ENCODE results near the gene RAB29. TPM values are rescaled to one million over a fixed set of nuclear protein-coding genes. Genes with fewer than 3 reads are reported as not detected.
A peak's percentile ranks its signal among the peaks of the same experiment; 100 is the strongest.

The RAB29 gene
- total and polyA plus RNA-seq, 11 donors: 6.5 to 26.0 (median 15.1) TPM

DNA sequence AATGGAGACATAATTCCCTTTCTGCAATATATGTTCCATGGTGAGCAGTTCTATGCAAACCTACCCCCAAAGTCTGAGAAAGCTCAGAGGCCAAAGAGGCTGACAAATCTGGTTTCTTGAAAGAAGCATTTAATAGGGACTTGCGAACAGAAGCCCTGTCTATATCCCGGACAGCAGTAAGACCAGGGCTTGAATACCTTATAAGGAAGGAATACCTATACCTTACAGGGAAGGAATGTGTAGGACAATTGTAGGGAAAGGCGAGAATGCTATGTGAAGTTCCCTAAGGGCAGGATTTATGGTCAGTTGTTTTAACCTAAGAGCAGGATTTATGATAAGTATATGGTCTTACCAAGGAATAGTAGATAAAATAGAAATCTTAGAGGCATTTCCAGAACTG, 42.7 kb upstream of the RAB29 start:
- intact Hi-C loops (cut with DNase I): no loop called here
- ATAC-seq: no peak
- 93 to 97% (median 96%) methylated on average over 3 of the region's 3 CpGs for WGBS, 4 donors
- H3K4me3 ChIP-seq: no peak overlapping the region
- H3K36me3 ChIP-seq: no peaks in the 10 kb centered on the region
- DNase-seq: no peak
- H3K9me3 ChIP-seq: peaks cover 0 to 2% (median 0%) of the 10 kb centered on the region in 12 donors
- H3K4me1 ChIP-seq: peaks cover 0 to 13% (median 8%) of the 10 kb centered on the region in 12 donors
- H3K27me3 ChIP-seq: no peaks in the 10 kb centered on the region
- TF ChIP-seq, protein P1, sequence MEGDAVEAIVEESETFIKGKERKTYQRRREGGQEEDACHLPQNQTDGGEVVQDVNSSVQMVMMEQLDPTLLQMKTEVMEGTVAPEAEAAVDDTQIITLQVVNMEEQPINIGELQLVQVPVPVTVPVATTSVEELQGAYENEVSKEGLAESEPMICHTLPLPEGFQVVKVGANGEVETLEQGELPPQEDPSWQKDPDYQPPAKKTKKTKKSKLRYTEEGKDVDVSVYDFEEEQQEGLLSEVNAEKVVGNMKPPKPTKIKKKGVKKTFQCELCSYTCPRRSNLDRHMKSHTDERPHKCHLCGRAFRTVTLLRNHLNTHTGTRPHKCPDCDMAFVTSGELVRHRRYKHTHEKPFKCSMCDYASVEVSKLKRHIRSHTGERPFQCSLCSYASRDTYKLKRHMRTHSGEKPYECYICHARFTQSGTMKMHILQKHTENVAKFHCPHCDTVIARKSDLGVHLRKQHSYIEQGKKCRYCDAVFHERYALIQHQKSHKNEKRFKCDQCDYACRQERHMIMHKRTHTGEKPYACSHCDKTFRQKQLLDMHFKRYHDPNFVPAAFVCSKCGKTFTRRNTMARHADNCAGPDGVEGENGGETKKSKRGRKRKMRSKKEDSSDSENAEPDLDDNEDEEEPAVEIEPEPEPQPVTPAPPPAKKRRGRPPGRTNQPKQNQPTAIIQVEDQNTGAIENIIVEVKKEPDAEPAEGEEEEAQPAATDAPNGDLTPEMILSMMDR (IDR thresholded peaks at IDR 0.05): no peak
- no peak for TF ChIP-seq POLR2A (IDR thresholded peaks at IDR 0.05)
- no peak overlapping the region for H3K27ac ChIP-seq

DNA sequence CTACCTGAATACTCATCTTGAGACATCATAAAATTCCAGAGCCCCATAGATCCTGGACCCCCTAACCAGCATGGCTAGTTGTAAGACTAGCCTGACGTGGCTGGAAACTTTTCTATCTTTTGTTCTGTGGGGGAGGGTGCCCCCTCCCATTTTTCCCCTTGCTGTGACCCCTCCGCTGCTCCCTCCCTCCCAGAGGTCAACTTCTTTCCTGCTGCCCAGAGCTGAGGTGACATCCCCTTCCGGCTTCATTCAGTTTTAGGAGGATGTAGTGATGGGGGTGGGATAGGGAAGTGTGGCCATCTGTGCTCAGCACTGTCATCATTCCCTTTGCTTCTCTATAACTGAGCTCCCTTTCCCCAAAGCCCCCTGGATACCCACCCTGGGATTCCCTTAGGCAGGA, 42.1 kb upstream of the RAB29 start:
- Histone ChIP-seq H3K4me1 (peaks cover 0 to 13% (median 8%) of the 10 kb centered on the region in 12 donors), H3K27me3 (no peaks in the 10 kb centered on the region), H3K4me3 (no peak overlapping the region), H3K36me3 (no peaks in the 10 kb centered on the region), H3K27ac (no peak overlapping the region), H3K9me3 (no peaks in the 10 kb centered on the region)
- no peak for DNase-seq
- intact Hi-C loops (cut with DNase I): no loop called here
- 59 to 74% (median 72%) methylated on average over 3 of the region's 3 CpGs for WGBS, 4 donors
- no peak for ATAC-seq
- no peak for TF ChIP-seq POLR2A (IDR thresholded peaks at IDR 0.05)
- TF ChIP-seq, protein P1 (IDR thresholded peaks at IDR 0.05): no peak

DNA sequence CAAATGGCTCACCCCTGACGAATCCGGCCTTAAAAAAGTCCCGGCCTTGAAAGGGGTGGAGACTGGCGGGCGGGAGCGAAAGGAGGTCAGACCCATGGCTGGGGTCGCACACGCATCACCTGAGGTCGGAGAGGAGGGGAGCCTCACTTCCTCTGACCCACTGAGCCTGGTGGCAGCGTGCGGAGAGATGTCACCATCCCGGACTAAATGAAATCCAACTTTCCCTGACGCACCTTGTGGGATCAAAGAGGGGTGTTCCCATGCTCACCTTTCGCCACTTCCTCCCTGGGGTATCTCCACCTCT, 38.4 kb upstream of the RAB29 start:
- peak in 1 of 5 donors; percentile 71 for DNase-seq
- Histone ChIP-seq H3K27me3 (no peaks in the 10 kb centered on the region), H3K36me3 (peaks cover 0 to 21% (median 12%) of the 10 kb centered on the region in 9 donors), H3K4me1 (peaks cover 0 to 44% (median 28%) of the 10 kb centered on the region in 12 donors), H3K4me3 (peak overlapping the region; percentile 63 to 95 (median 80)), H3K27ac (peak overlapping the region; percentile 27 to 97 (median 92)), H3K9me3 (no peaks in the 10 kb centered on the region)
- peak in 1 of 4 donors; percentile 14 for ATAC-seq
- intact Hi-C loops (cut with DNase I): loop anchor here in 8 of 10 donors (1.0 to 5.0 kb wide), 9 partner anchors 37 to 164 kb away; partner anchors contain the start of genes NUCKS1 (in 2 of the 8), PM20D1 (in 2 of the 8) and RAB29 (in 1 of the 8)
- TF ChIP-seq, protein P1 (IDR thresholded peaks at IDR 0.05): no peak
- no peak for TF ChIP-seq POLR2A (IDR thresholded peaks at IDR 0.05)
- 3 to 5% (median 4%) methylated on average over 13 to 14 of the region's 14 CpGs for WGBS, 4 donors

DNA sequence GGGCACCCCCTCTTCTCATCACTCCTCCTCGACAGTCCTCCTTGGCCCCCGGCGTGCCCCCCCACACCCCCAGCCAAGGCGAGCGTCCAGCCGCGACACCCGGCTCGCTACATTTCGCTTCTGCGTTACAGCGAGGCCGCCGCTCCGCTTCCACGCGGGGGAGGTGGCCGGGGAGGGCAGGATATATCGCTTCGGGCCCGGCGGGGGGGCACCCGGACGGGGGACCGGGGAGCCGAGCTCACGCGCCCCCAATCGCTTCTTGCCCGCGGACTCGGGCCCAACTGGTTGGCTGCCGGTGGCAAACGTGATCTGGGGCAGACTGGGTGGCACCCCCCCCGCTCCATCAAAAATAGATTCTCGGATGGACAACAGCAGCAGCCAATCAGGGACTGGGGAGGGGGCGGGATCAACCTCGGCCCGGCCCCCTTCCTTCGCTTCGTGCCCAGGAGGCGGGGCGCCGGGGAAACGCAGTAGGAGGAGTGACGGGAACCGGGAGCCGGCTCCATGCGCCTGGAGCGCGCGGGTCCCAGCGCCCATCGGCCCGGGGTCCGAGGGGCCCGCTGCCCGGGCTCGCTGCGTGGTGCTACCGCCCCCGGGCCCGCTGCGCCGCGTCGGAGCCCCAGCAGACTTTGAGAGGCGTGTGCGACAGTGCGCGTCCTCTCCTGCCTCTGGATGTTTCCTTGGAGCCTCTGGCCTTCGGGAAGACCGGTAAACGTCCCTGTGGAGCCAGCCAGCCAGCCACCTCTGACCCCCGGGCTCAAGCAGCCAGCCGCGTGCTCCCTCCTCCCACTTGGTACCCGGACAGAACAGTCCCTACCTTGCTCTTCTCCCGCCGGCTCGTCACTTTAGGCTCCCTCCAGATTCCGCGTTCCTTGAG, 37.8 kb upstream of the RAB29 start, which contains the start of gene SLC41A1:
Gene SLC41A1, minus strand, starts transcription at position 321 of the 877 bp plus-strand sequence. CDS start 2,757 bp downstream, outside the sequence.
- DNase-seq (peak; percentile 94 to 96 (median 94)), ATAC-seq (peak; percentile 86 to 93 (median 88))
- Histone ChIP-seq H3K9me3 (no peaks in the 10 kb centered on the region), H3K4me1 (peaks cover 0 to 50% (median 32%) of the 10 kb centered on the region in 12 donors), H3K36me3 (peaks cover 0 to 24% (median 12%) of the 10 kb centered on the region in 9 donors), H3K27ac (peak within 1 kb of the TSS; percentile 81 to 97 (median 92)), H3K27me3 (no peaks in the 10 kb centered on the region), H3K4me3 (peak within 1 kb of the TSS; percentile 63 to 95 (median 80))
- 0% methylated on average over 22 to 83 of the region's 83 CpGs for WGBS, 4 donors
- TF ChIP-seq, protein P1 (IDR thresholded peaks at IDR 0.05): peak in 1 of 12 donors; percentile 4
- peak; percentile 56 to 92 for TF ChIP-seq POLR2A (IDR thresholded peaks at IDR 0.05)
- intact Hi-C loops (cut with DNase I): loop anchor here in 8 of 10 donors (1.0 to 5.0 kb wide), 9 partner anchors 38 to 164 kb away; partner anchors contain the start of genes NUCKS1 (in 2 of the 8), PM20D1 (in 2 of the 8) and RAB29 (in 1 of the 8)

Data from heart left ventricle (tissue), 16 donors.